Omental fat pad (tissue), 4 donors: ENCODE data around the gene RABGGTA. TPM values are rescaled to one million over a fixed set of nuclear protein-coding genes. Genes with fewer than 3 reads are reported as not detected.

Experiments used
- ATAC-seq: fragments of 150-250 bp; one replicate; pipeline ENCODE4 v1.9.1; 2016; ENCODE audit warnings: mild to moderate bottlenecking, moderate library complexity; ENCODE audit not compliant: low FRiP score
- DNase-seq: peaks from one replicate; pipeline ENCODE4 v3.0.0-alpha.2; 2019; ENCODE audit warnings: low spot score
- CTCF ChIP-seq, 3 donors: fragments of 450-650 bp; IDR thresholded peaks; one replicate each; pipeline ENCODE4 v1.5.1; 2016 to 2017; ENCODE audit warnings: antibody characterized with exemption in 3 of 3, mild to moderate bottlenecking in 3 of 3, moderate library complexity in 2 of 3
- total RNA-seq, 4 donors: library from RNA; depleted of rRNA; stranded (reverse); fragments of >200 nt; gene quantifications; one replicate each; pipeline ENCODE4 v1.1.0, GENCODE V29; 2016

Gene RABGGTA
- total RNA-seq, 4 donors from 2014 or later: 20.7 to 30.9 (median 25.0) TPM

- DNase-seq: no peak
- no peak for TF ChIP-seq CTCF (IDR thresholded peaks at IDR 0.05)
- no peak for ATAC-seq
Observed at GRCh38 chr14:24238527-24239037, 32.8 kb downstream of the RABGGTA start.

- DNase-seq (no peak), ATAC-seq (no peak)
- TF ChIP-seq CTCF (IDR thresholded peaks at IDR 0.05): no peak
Observed at GRCh38 chr14:24238123-24238522, 33.3 kb downstream of the RABGGTA start.

- no peak for TF ChIP-seq CTCF (IDR thresholded peaks at IDR 0.05)
- no peak for DNase-seq
- ATAC-seq: no peak
Observed at GRCh38 chr14:24237463-24237955, 33.9 kb downstream of the RABGGTA start.

- TF ChIP-seq CTCF (IDR thresholded peaks at IDR 0.05): no peak
- ATAC-seq (no peak), DNase-seq (no peak)
Observed at GRCh38 chr14:24236689-24237462, 34.5 kb downstream of the RABGGTA start.

GRCh38 chr14:24235804-24236688 lies 35.4 kb downstream of the RABGGTA start:
- no peak for TF ChIP-seq CTCF (IDR thresholded peaks at IDR 0.05)

GRCh38 chr14:24234095-24235005 lies 37.0 kb downstream of the RABGGTA start:
- no peak for TF ChIP-seq CTCF (IDR thresholded peaks at IDR 0.05)
- ATAC-seq (no peak), DNase-seq (no peak)

More at GRCh38 chr14:24235804-24236688, 35.4 kb downstream of the RABGGTA start:
- DNase-seq (no peak), ATAC-seq (no peak)
